Activated CD4-positive, alpha-beta memory T cell treated with anti-CD3 and anti-CD28 coated beads, Interleukin-2, amount 10 ng/mL, durations not matched to agents 7 days and 5 days (primary cell): ENCODE results near the gene DRGX. TPM values are rescaled to one million over a fixed set of nuclear protein-coding genes. Genes with fewer than 3 reads are reported as not detected.
A peak's percentile ranks its signal among the peaks of the same experiment; 100 is the strongest.

Source experiments
- CTCF ChIA-PET: fragments of 350-600 bp; sonication (Branson Sonifier 250); formaldehyde crosslinking; loops from one replicate; lab custom pipeline; 2021; ENCODE audit warnings: antibody characterized with exemption, inconsistent platforms; lab: Charles Lee
- POLR2A ChIA-PET: fragments of 350-600 bp; sonication (Branson Sonifier 250); formaldehyde crosslinking; loops from one replicate; lab custom pipeline; 2021; ENCODE audit warnings: antibody characterized with exemption; lab: Charles Lee
- DNase-seq: peaks from one replicate; pipeline ENCODE4 v3.0.0-alpha.2; 2020
- H3K27ac Mint-ChIP-seq: one replicate; pipeline ENCODE4 v1.8.0; 2021; ENCODE audit warnings: mild to moderate bottlenecking, mixed read lengths
- H3K27me3 Mint-ChIP-seq: one replicate; pipeline ENCODE4 v1.8.0; 2021; ENCODE audit warnings: mixed read lengths
- H3K36me3 Mint-ChIP-seq: one replicate; pipeline ENCODE4 v1.8.0; 2021; ENCODE audit warnings: low read depth, mixed read lengths
- H3K4me1 Mint-ChIP-seq: one replicate; pipeline ENCODE4 v1.8.0; 2021; ENCODE audit warnings: mixed read lengths
- H3K4me3 Mint-ChIP-seq: one replicate; pipeline ENCODE4 v1.8.0; 2021; ENCODE audit warnings: mild to moderate bottlenecking, mixed read lengths
- H3K9me3 Mint-ChIP-seq: one replicate; pipeline ENCODE4 v1.8.0; 2021; ENCODE audit warnings: mixed read lengths
- total RNA-seq, 2 experiments: library from RNA; stranded (reverse); gene quantifications; one replicate each; pipeline ENCODE4 v1.2.3, GENCODE V29; 2021

DRGX gene
- total RNA-seq, 2 experiments from 2014 or later = not detected

- DNase-seq = no peak
- H3K4me3 Mint-ChIP-seq = no peak overlapping the region
- H3K36me3 Mint-ChIP-seq = no peaks in the 10 kb centered on the region
- H3K9me3 Mint-ChIP-seq = no peaks in the 10 kb centered on the region
- no peak overlapping the region for H3K27ac Mint-ChIP-seq
- ChIA-PET CTCF (no interaction called here), POLR2A (no interaction called here)
- H3K4me1 Mint-ChIP-seq = no peaks in the 10 kb centered on the region
- H3K27me3 Mint-ChIP-seq = peaks cover 4% of the 10 kb centered on the region
These were observed 21.6 kb upstream of the DRGX start for GRCh38 chr10:49417311-49418052.

GRCh38 chr10:49415846-49416245, 20.0 kb upstream of the DRGX start:
- POLR2A ChIA-PET = no interaction called here
- CTCF ChIA-PET = interaction anchor here (1.1 to 1.3 kb wide), 3 partner anchors 8 to 103 kb away, joined by 3 to 6 read pairs (median 4); no protein-coding TSS in a partner anchor
- no peak for DNase-seq
- peaks cover 12% of the 10 kb centered on the region for H3K27me3 Mint-ChIP-seq
- H3K4me3 Mint-ChIP-seq = no peak overlapping the region
- no peak overlapping the region for H3K27ac Mint-ChIP-seq
- H3K9me3 Mint-ChIP-seq = no peaks in the 10 kb centered on the region
- H3K36me3 Mint-ChIP-seq = no peaks in the 10 kb centered on the region
- no peaks in the 10 kb centered on the region for H3K4me1 Mint-ChIP-seq

GRCh38 chr10:49415109-49415508, 19.2 kb upstream of the DRGX start:
- CTCF ChIA-PET = interaction anchor here (1.1 to 1.3 kb wide), 3 partner anchors 8 to 104 kb away, joined by 3 to 6 read pairs (median 4); no protein-coding TSS in a partner anchor
- Mint-ChIP-seq H3K9me3 (no peaks in the 10 kb centered on the region), H3K27ac (no peak overlapping the region), H3K36me3 (no peaks in the 10 kb centered on the region), H3K4me1 (no peaks in the 10 kb centered on the region), H3K4me3 (no peak overlapping the region), H3K27me3 (peaks cover 16% of the 10 kb centered on the region)
- DNase-seq = no peak
- POLR2A ChIA-PET = no interaction called here

- POLR2A ChIA-PET = no interaction called here
- H3K4me1 Mint-ChIP-seq = no peaks in the 10 kb centered on the region
- CTCF ChIA-PET = no interaction called here
- H3K9me3 Mint-ChIP-seq = no peaks in the 10 kb centered on the region
- no peak for DNase-seq
- H3K36me3 Mint-ChIP-seq = no peaks in the 10 kb centered on the region
- no peak overlapping the region for H3K4me3 Mint-ChIP-seq
- H3K27ac Mint-ChIP-seq = no peak overlapping the region
- peaks cover 15% of the 10 kb centered on the region for H3K27me3 Mint-ChIP-seq
These were observed 18.6 kb upstream of the DRGX start for GRCh38 chr10:49414496-49414895.

- CTCF ChIA-PET = interaction anchor here (0.7 to 9.3 kb wide), 4 partner anchors 8 to 102 kb away, joined by 3 to 304 read pairs (median 4); no protein-coding TSS in a partner anchor
- Mint-ChIP-seq H3K9me3 (no peaks in the 10 kb centered on the region), H3K27ac (no peak overlapping the region), H3K4me3 (no peak overlapping the region), H3K27me3 (peaks cover 20% of the 10 kb centered on the region), H3K36me3 (no peaks in the 10 kb centered on the region), H3K4me1 (no peaks in the 10 kb centered on the region)
- DNase-seq = no peak
- POLR2A ChIA-PET = no interaction called here
These were observed 16.7 kb upstream of the DRGX start for GRCh38 chr10:49412571-49412970.

GRCh38 chr10:49410365-49411074, 14.6 kb upstream of the DRGX start:
- CTCF ChIA-PET = interaction anchor here (0.9 to 9.3 kb wide), 2 partner anchors 104 to 246 kb away, joined by 3 to 304 read pairs; no protein-coding TSS in a partner anchor
- POLR2A ChIA-PET = no interaction called here
- Mint-ChIP-seq H3K4me3 (no peak overlapping the region), H3K27ac (no peak overlapping the region), H3K4me1 (no peaks in the 10 kb centered on the region), H3K36me3 (no peaks in the 10 kb centered on the region), H3K27me3 (peaks cover 22% of the 10 kb centered on the region), H3K9me3 (no peaks in the 10 kb centered on the region)
- no peak for DNase-seq

GRCh38 chr10:49409755-49410154, 13.9 kb upstream of the DRGX start:
- H3K27ac Mint-ChIP-seq = no peak overlapping the region
- DNase-seq = no peak
- ChIA-PET CTCF (interaction anchor here (9.3 kb wide), 1 partner anchor 105 kb away, joined by 304 read pairs; no protein-coding TSS in a partner anchor), POLR2A (no interaction called here)
- H3K36me3 Mint-ChIP-seq = no peaks in the 10 kb centered on the region
- no peaks in the 10 kb centered on the region for H3K9me3 Mint-ChIP-seq
- H3K4me1 Mint-ChIP-seq = no peaks in the 10 kb centered on the region
- H3K27me3 Mint-ChIP-seq = peaks cover 22% of the 10 kb centered on the region
- no peak overlapping the region for H3K4me3 Mint-ChIP-seq

- no peaks in the 10 kb centered on the region for H3K4me1 Mint-ChIP-seq
- no peak overlapping the region for H3K4me3 Mint-ChIP-seq
- ChIA-PET CTCF (interaction anchor here (1.0 to 9.3 kb wide), 12 partner anchors 10 to 748 kb away, joined by 3 to 304 read pairs (median 4); partner anchors contain the start of gene ERCC6), POLR2A (no interaction called here)
- peaks cover 24% of the 10 kb centered on the region for H3K27me3 Mint-ChIP-seq
- H3K9me3 Mint-ChIP-seq = no peaks in the 10 kb centered on the region
- H3K36me3 Mint-ChIP-seq = no peaks in the 10 kb centered on the region
- no peak overlapping the region for H3K27ac Mint-ChIP-seq
- DNase-seq = no peak
These were observed 12.8 kb upstream of the DRGX start for GRCh38 chr10:49408519-49409306.

- no peak overlapping the region for H3K4me3 Mint-ChIP-seq
- H3K9me3 Mint-ChIP-seq = no peaks in the 10 kb centered on the region
- H3K27me3 Mint-ChIP-seq = peaks cover 26% of the 10 kb centered on the region
- H3K36me3 Mint-ChIP-seq = no peaks in the 10 kb centered on the region
- H3K27ac Mint-ChIP-seq = no peak overlapping the region
- ChIA-PET POLR2A (interaction anchor here (0.7 kb wide), 1 partner anchor 749 kb away, joined by 3 read pairs; no protein-coding TSS in a partner anchor), CTCF (interaction anchor here (0.6 to 9.3 kb wide), 29 partner anchors 8 to 751 kb away, joined by 3 to 304 read pairs (median 4); partner anchors contain the start of gene ERCC6)
- no peaks in the 10 kb centered on the region for H3K4me1 Mint-ChIP-seq
- DNase-seq = peak; percentile 79
These were observed 11.8 kb upstream of the DRGX start for GRCh38 chr10:49407552-49408137.

GRCh38 chr10:49407151-49407550, 11.3 kb upstream of the DRGX start:
- Mint-ChIP-seq H3K36me3 (no peaks in the 10 kb centered on the region), H3K4me3 (no peak overlapping the region), H3K27me3 (peaks cover 25% of the 10 kb centered on the region), H3K27ac (no peak overlapping the region), H3K9me3 (no peaks in the 10 kb centered on the region), H3K4me1 (no peaks in the 10 kb centered on the region)
- ChIA-PET CTCF (interaction anchor here (1.0 to 9.3 kb wide), 23 partner anchors 8 to 751 kb away, joined by 3 to 304 read pairs (median 4); partner anchors contain the start of gene ERCC6), POLR2A (interaction anchor here (0.7 kb wide), 1 partner anchor 749 kb away, joined by 3 read pairs; no protein-coding TSS in a partner anchor)
- DNase-seq = no peak

GRCh38 chr10:49404321-49404878, 8.5 kb upstream of the DRGX start:
- ChIA-PET CTCF (interaction anchor here (1.0 to 9.3 kb wide), 2 partner anchors 9 to 110 kb away, joined by 3 to 304 read pairs; no protein-coding TSS in a partner anchor), POLR2A (no interaction called here)
- no peaks in the 10 kb centered on the region for H3K9me3 Mint-ChIP-seq
- DNase-seq = no peak
- H3K27me3 Mint-ChIP-seq = peaks cover 37% of the 10 kb centered on the region
- H3K27ac Mint-ChIP-seq = no peak overlapping the region
- H3K4me3 Mint-ChIP-seq = no peak overlapping the region
- no peaks in the 10 kb centered on the region for H3K4me1 Mint-ChIP-seq
- no peaks in the 10 kb centered on the region for H3K36me3 Mint-ChIP-seq

GRCh38 chr10:49403363-49403762, 7.5 kb upstream of the DRGX start:
- POLR2A ChIA-PET = no interaction called here
- CTCF ChIA-PET = no interaction called here

More at GRCh38 chr10:49403363-49403762, 7.5 kb upstream of the DRGX start:
- Mint-ChIP-seq H3K27ac (no peak overlapping the region), H3K4me3 (no peak overlapping the region), H3K36me3 (no peaks in the 10 kb centered on the region), H3K9me3 (no peaks in the 10 kb centered on the region), H3K27me3 (peaks cover 44% of the 10 kb centered on the region), H3K4me1 (peaks cover 4% of the 10 kb centered on the region)
- no peak for DNase-seq
